ENCODE measurements around the gene TRPM3.
"Not testable (repeated sequence)": the region's sequence is repeated elsewhere in the genome, so short reads cannot be mapped to it uniquely, and the experiment has no call there.

Gene TRPM3

GRCh38 chr9:71004196-71004595, 117.2 kb downstream of the TRPM3 start:
- no peak overlapping the region for H3K27ac ChIP-seq
- no peak for DNase-seq (ENCODE audit: low read depth, low spot score)

DNA sequence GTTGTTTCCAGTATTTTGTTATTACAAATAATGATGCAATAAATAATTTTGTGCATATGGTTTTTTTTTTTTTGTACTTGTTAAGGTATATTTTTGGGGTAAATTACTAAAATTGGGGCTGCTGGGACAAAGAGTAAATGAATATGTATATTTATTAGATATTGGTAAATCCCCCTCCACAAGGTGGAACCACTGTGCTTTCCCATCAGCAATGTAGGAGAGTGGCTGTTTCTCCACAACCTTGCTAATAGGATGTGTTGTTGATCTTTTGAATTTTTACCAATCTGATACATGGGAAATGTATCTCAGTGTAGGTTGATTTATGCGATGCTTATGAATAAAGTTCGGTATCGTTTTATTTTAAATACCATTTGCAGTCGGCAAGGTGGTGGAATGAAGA, 118.1 kb downstream of the TRPM3 start:
- no peak for DNase-seq (ENCODE audit: low read depth, low spot score)
- no peak overlapping the region for H3K27ac ChIP-seq

DNA sequence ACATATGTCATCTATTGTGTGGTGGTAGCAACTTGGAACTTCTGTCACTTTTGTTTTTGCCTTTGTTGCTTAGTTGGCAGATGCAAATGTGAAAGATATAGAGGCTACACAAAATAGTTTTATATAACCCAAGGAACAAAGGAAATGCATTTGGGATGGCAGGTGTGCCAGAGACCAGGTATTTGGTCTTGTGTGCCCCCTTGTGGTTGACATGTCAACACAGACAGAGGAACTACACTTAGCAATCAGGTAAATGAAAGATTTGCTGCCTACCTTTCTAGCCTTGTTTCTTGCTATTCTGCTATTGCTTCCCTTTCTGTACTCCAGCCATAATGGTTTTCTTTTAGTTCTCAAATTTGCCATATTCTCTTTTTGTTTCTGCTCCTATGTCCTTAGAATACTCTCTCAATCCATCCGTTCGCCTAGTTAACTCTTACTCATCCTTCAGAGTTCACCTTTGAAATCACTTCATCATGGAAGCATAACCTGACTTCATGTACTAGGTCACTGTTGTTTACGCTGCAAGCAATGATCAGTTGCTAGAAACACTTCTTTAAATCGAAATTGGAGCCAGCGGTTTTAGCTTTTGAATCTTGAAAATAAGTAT, 119.5 kb downstream of the TRPM3 start:
- no peak for DNase-seq (ENCODE audit: low read depth, low spot score)
- H3K27ac ChIP-seq: no peak overlapping the region

DNA sequence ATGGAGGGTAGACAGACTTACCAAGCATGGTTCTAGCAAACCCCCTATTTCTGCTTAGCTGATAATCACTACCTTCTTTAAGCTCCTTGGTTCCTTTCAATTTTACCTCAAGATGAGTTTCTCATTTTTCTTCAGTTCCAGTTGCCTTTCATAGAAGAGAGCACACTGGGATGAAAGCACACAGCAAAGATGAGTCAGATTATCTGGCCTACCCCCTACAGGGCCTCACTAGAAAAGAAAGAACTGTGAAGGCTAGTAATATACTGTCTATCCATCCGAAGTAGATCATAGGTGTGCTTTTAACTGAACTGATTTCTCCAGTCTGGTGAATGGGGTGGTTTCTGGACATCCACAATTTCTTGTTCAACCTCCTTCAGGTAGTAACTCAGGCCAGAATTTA, 122.5 kb downstream of the TRPM3 start:
- no peak overlapping the region for H3K27ac ChIP-seq
- DNase-seq (ENCODE audit: low read depth, low spot score): no peak

GRCh38 chr9:70995511-70995910, 125.9 kb downstream of the TRPM3 start:
- DNase-seq (ENCODE audit: low read depth, low spot score): no peak
- H3K27ac ChIP-seq: no peak overlapping the region

DNA sequence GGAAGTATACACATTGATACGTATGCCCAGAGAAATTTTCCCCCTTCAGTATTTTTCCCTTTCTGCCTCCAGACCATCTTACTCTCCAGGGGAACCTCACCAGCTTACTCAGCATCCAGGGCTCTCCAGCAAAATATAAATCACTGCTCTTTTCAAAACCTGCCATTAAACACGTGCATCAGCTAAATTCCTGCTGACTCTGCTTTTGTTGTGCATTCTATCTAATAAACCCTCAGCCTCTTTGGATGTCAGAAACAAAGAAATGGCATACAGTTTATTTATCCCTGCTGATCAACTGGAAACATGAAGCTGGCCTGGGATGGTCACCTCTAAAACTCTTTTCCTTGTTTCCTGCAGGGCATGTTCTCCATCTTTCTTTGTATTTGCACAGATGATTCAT, 126.8 kb downstream of the TRPM3 start:
- DNase-seq (ENCODE audit: low read depth, low spot score): no peak
- H3K27ac ChIP-seq: no peak overlapping the region

DNA sequence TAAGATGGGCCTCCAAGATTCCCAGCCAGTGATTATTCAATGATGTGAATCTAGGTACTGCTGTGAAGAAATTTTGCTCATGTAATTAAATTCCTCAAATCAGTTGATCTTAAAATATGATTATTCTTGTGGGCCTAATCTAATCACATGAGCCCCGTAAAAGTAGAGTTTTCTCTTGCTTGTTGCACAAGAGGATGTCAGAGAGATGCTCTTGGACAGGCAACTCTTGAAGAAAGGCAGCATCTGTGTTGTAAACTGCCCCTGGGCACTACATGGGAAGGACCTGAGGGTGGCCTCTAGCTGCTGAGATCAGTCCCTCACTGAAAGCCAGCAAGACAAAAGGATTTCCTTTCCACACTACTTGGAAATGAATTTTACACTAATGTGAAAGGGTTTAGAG, 132.9 kb downstream of the TRPM3 start:
- no peak overlapping the region for H3K27ac ChIP-seq
- no peak for DNase-seq (ENCODE audit: low read depth, low spot score)

DNA sequence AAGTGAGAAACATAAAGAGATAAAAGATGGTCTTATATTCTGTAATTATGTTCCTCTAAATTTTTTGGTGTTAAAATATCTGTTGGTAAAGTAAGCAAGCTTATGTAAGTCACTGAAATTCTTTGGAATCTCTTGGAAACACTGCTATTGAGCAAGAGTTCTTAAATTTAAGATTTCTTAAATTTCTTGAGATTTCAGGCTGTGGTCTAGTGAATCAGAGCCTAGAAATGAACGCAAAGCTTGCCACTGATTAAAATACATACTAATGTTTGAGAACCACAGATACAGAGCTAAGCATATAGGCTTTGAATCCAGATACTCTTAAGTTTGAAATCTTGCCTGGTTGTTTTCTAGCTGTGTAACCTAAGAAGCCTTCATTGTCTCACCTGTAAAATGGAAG, 133.4 kb downstream of the TRPM3 start:
- H3K27ac ChIP-seq: no peak overlapping the region
- DNase-seq (ENCODE audit: low read depth, low spot score): no peak

GRCh38 chr9:70986984-70987383, 134.4 kb downstream of the TRPM3 start:
- no peak for DNase-seq (ENCODE audit: low read depth, low spot score)
- H3K27ac ChIP-seq: no peak overlapping the region

DNA sequence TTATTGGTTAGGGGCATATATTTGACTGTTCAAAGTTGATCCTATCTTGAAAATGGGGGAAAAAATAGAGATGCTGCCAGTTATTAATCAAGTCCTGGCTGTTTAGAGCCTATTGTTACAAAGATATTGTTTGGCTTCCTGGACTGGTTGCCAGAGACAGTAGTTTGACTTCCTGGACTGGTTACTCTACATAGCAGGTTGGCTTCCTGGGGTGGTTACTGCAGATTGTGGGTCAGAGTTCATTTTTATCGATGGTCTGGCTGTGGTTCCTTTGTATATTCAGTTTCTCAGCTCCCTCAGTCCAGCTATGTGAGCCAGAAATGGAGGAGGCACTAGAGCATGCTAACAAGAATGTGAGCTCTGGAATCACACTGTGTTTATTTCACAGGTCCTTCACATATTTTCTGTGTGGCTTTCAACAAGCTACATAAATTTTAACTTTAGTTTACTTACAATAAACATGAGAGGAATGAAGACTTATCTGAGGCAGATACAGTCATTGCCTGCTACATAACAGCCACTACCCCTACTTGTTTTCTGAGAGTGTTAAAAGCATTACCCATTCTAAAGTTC, 137.6 kb downstream of the TRPM3 start:
- no peak for DNase-seq (ENCODE audit: low read depth, low spot score)
- no peak overlapping the region for H3K27ac ChIP-seq

- no peak overlapping the region for H3K27ac ChIP-seq
- no peak for DNase-seq (ENCODE audit: low read depth, low spot score)
These were observed 140.1 kb downstream of the TRPM3 start for GRCh38 chr9:70981312-70981711.

GRCh38 chr9:70979966-70980365, 141.5 kb downstream of the TRPM3 start:
- no peak overlapping the region for H3K27ac ChIP-seq
- DNase-seq (ENCODE audit: low read depth, low spot score): no peak

GRCh38 chr9:70978085-70978484, 143.3 kb downstream of the TRPM3 start:
- no peak overlapping the region for H3K27ac ChIP-seq
- DNase-seq (ENCODE audit: low read depth, low spot score): no peak

GRCh38 chr9:70975821-70976220, 145.6 kb downstream of the TRPM3 start:
- no peak overlapping the region for H3K27ac ChIP-seq
- DNase-seq (ENCODE audit: low read depth, low spot score): no peak

DNA sequence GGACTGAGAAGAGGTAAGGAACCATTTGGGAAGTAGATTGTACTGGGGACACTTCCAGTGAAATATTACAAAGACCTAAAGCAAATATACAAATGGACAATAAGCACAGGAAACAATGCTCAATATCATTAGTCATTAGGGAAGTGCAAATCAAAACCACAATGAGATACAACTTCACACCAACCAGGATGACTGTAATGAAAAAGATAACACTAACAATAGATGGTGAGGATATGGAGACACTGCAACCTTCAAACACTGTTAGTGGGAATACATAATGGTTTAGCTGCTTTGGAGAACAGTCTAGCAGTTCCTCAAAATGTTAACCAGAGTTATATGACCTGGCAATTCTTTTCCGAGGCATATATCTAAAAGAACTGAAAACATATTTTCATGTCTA, 149.7 kb downstream of the TRPM3 start:
- DNase-seq (ENCODE audit: low read depth, low spot score): no peak
- no peak overlapping the region for H3K27ac ChIP-seq

GRCh38 chr9:70966380-70966779, 155.0 kb downstream of the TRPM3 start:
- H3K27ac ChIP-seq; DNase-seq (ENCODE audit: low read depth, low spot score): not testable (repeated sequence)

- no peak overlapping the region for H3K27ac ChIP-seq
- no peak for DNase-seq (ENCODE audit: low read depth, low spot score)
These were observed 156.6 kb downstream of the TRPM3 start for GRCh38 chr9:70964861-70965260.

GRCh38 chr9:70963554-70963953, 157.9 kb downstream of the TRPM3 start:
- no peak overlapping the region for H3K27ac ChIP-seq
- DNase-seq (ENCODE audit: low read depth, low spot score): no peak

DNA sequence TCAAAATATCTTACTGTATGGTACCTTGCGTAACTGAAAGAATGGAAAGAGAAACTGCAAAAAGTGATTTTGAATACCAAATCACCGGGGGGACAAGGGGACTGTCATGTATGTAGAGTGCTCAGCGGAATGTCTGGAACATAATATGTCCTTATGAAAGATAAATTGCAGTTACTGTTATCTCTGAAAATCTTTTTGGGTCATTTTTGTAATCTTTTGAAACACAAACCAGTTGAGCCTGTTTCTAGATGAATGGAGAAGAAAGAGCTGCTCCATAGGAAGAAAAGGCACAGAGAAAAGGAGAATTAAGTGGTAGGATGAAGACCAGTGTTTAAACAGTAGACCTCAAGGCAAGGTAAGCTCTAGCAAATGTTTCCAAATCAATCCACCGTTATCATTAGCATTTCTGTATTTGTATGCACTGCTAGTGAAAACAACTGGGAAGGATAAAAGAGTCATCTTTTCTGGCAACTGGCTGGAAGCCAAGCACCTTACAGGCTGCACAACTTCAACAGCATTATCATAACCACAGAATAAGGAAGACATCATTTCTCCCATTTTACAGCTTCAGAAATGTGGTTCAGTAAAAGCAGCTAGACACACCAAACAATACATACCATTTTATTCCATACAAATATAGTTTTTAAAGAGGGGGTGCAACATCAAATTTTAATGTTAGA, 158.5 kb downstream of the TRPM3 start:
- no peak for DNase-seq (ENCODE audit: low read depth, low spot score)

DNA sequence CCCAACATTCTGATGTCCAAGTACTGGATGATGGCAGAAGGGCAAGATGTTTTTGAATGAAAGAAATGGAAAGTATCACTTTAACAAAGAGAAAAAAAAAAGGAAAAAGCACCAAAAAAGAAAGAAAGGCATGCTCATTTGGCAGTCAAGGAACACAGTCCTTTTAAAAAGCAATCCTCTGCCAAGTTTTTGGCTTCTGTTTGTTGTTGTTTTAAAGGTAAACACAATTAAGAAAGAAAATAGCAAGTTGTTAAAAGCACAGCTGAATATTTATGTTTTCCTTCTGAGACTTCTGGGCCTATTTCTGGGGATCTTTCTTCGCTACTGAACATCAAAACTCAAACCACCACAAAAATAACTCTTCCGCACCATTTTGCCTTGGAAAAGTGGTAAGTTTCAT, 162.1 kb downstream of the TRPM3 start:
- no peak overlapping the region for H3K27ac ChIP-seq
- DNase-seq (ENCODE audit: low read depth, low spot score): no peak

More for the DNA sequence above, 158.5 kb downstream of the TRPM3 start:
- no peak overlapping the region for H3K27ac ChIP-seq

DNA sequence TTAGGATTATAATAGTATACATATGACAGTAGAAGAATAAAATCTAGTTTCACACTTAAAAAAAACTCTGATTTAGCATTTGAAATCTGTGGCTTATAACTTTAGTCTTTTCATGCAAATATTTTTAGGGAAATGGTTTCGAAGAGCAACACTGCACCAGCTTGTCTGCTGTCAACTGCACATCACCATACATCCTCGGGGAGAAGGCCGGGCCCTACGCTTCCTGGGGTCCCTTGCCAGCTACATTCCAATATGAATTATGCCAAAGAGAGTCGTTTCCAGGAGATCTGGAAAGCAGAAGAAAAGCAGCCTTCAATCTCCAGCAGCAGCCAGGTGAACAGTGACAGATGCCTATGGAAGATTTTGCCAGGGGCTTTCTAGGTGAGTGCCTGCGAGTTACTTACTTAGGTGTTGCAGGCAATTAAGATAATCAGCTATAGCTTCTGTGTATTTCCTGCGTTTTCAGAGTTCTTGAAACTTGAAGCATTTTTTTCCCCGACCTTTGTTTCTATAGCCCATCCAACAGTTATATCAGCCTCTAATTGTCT, 166.8 kb downstream of the TRPM3 start:
- H3K27ac ChIP-seq: no peak overlapping the region
- DNase-seq (ENCODE audit: low read depth, low spot score): no peak

- no peak for DNase-seq (ENCODE audit: low read depth, low spot score)
These were observed 167.3 kb downstream of the TRPM3 start for GRCh38 chr9:70954126-70954525.

More at GRCh38 chr9:70954126-70954525, 167.3 kb downstream of the TRPM3 start:
- H3K27ac ChIP-seq: no peak overlapping the region

All from epithelial cell of prostate (primary cell).